AG04449 (cell line): ENCODE measurements around the gene ANXA1.

Experiments
- CTCF ChIA-PET: fragments of 350-600 bp; formaldehyde crosslinking; extraction: SDS; loops from one replicate; lab custom pipeline; 2021; ENCODE audit warnings: antibody characterized with exemption; lab: Yijun Ruan, JAX
- POLR2A ChIA-PET: fragments of 400-600, 350-600 bp; formaldehyde crosslinking; extraction: SDS; loops from one replicate; lab custom pipeline; 2020; ENCODE audit warnings: antibody characterized with exemption, inconsistent platforms; lab: Yijun Ruan, JAX
- DNase-seq: peaks from one replicate; pipeline ENCODE4 v3.0.0-alpha.2; 2010; ENCODE audit warnings: low read depth, low spot score
- H3K4me3 ChIP-seq: 2 replicates; pipeline ENCODE4 v1.5.1; 2011; ENCODE audit warnings: low read depth, mild to moderate bottlenecking, control low read depth, low read length
- TF ChIP-seq, protein P1 (sequence below): IDR thresholded peaks from one replicate; pipeline ENCODE4 v1.5.1; 2011; ENCODE audit warnings: mild to moderate bottlenecking, moderate library complexity, low read length, control low read depth, inconsistent platforms; ENCODE audit not compliant: insufficient read depth; ENCODE audit errors: missing control alignments

ANXA1 gene

DNA sequence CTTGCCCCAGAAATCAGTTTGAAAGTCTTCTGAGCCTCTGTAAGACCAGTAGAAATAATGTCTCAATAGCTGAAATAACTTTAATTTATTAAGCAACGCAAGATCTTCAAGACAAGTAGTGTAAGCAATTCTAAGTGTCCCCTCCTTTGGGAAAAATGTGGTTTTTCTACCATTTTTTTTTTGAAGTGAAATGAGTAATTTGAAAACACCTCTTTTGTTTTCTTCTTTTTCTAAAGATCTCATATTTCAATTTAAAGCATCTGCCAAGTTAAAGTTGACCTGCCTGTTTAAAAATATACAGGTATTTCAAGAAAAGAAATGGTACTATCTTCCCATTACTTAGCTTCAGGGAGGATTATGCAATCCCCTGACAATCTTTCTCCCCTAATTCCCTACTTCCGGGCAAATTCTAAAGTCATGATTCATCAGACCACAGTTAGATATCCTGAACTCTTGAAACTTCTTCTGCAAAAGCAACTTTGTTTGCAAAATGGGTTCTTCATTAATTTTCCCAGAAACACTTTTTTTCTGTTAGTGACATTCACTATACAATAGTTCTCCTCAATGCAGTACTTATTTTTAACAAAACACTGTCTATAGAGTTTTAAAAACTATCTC lies 7.8 kb upstream of the ANXA1 start:
- no peak overlapping the region for H3K4me3 ChIP-seq
- POLR2A ChIA-PET, result interaction anchor here (1.4 kb wide), 1 partner anchor 9 kb away, joined by 3 read pairs; no protein-coding TSS in a partner anchor
- TF ChIP-seq, protein P1, sequence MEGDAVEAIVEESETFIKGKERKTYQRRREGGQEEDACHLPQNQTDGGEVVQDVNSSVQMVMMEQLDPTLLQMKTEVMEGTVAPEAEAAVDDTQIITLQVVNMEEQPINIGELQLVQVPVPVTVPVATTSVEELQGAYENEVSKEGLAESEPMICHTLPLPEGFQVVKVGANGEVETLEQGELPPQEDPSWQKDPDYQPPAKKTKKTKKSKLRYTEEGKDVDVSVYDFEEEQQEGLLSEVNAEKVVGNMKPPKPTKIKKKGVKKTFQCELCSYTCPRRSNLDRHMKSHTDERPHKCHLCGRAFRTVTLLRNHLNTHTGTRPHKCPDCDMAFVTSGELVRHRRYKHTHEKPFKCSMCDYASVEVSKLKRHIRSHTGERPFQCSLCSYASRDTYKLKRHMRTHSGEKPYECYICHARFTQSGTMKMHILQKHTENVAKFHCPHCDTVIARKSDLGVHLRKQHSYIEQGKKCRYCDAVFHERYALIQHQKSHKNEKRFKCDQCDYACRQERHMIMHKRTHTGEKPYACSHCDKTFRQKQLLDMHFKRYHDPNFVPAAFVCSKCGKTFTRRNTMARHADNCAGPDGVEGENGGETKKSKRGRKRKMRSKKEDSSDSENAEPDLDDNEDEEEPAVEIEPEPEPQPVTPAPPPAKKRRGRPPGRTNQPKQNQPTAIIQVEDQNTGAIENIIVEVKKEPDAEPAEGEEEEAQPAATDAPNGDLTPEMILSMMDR, result no peak
- peak; percentile 59 for DNase-seq
- CTCF ChIA-PET, result interaction anchor here (1.1 to 1.2 kb wide), 2 partner anchors 8 to 36 kb away, joined by 3 read pairs; no protein-coding TSS in a partner anchor

DNA sequence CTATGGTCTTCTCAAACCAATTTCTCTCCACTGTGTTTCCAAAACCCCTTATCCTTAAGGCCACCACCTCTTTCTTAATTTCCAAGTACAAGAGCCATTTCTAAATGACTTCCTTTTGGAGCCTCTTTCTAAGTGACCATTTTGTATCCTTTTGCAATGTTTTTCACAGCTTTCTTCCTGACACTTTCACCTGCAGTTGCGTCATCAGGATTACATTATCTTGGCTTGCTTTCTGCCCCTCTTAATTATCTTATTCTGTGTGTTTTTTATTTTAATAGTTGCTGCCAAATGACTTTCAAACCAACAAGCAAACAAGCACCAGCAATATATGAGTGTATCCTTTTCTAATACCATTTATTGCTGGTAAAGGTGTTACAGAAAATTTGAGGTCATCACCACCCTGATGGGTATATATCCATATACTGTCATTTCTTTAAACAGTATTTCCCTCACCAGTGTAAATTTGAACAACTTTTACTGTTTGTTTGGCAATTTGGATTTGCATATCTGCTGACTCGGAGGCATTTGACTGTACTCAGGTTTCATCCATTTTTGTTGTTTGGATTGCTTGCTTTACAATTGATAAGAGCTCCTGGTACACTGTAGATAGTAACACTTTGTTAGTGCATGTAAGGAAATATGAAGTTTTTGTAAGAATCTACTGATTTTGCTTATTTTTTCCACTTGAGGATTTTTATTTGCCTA lies 5.4 kb upstream of the ANXA1 start:
- CTCF ChIA-PET, result interaction anchor here (0.9 kb wide), 1 partner anchor 11 kb away, joined by 3 read pairs; no protein-coding TSS in a partner anchor
- POLR2A ChIA-PET, result no interaction called here
- DNase-seq, result no peak
- no peak overlapping the region for H3K4me3 ChIP-seq
- TF ChIP-seq, protein P1, result no peak

DNA sequence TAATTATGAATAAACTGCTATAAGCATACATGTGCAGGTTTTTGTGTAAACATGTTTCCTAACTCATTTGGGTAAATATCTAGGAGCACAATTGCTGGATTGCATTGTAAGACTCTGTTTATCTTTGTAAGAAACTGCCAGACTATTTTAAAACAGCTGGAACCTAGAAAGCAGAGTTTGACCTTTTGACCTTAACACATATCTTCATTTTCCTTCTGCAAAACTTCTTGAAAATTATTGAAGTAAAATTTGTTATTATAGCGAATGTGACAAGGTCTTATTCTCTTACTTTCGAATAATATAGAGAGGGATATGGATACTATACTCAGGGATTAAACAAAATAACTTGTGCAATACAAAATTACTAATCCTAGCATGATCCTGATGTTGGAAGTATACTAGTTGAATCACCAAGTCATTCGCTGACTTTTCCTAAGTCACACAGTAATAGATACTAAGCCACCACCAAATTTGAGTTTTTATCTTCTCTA lies 3.2 kb upstream of the ANXA1 start:
- DNase-seq, result no peak
- no peak overlapping the region for H3K4me3 ChIP-seq
- TF ChIP-seq, protein P1, result no peak
- ChIA-PET POLR2A (no interaction called here), CTCF (interaction anchor here (0.7 to 1.2 kb wide), 3 partner anchors 15 to 33 kb away, joined by 3 to 5 read pairs (median 4); no protein-coding TSS in a partner anchor)

DNA sequence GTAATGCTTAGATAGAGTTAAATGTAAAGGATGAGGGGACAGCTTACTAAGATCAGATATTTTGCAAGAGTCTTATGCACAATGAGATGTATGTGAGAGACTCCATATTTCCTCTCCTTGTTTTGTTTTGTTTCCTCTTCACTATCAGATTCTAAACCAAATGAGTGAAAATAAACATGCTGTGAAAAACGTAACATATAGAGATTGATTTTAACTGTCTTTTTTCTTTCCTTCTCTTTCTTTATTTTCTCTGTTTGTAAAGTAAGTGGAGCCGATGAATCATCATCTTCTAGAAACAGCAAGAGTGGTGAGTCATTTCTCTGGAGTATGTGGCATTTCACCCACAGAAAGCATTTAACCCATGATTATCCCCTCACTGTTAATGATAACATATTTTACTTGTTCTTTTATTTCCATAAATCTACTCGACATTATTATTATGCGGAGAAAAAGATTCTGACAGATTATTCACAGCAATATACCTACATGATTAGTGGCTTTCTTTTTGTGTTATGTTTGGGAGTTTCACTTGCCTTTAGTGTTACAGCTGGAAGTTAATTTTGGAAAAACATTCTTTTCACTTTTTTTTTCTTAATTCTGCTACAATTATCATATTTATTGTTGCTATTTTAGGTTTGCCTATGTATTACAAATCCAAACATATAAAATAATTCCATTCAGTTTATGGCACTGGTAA lies 2.1 kb upstream of the ANXA1 start:
- peak overlapping the region; percentile 13 for H3K4me3 ChIP-seq
- ChIA-PET CTCF (interaction anchor here (0.5 to 1.2 kb wide), 3 partner anchors 16 to 1466 kb away, joined by 3 to 4 read pairs (median 3); no protein-coding TSS in a partner anchor), POLR2A (no interaction called here)
- TF ChIP-seq, protein P1, result no peak
- peak; percentile 52 for DNase-seq

DNA sequence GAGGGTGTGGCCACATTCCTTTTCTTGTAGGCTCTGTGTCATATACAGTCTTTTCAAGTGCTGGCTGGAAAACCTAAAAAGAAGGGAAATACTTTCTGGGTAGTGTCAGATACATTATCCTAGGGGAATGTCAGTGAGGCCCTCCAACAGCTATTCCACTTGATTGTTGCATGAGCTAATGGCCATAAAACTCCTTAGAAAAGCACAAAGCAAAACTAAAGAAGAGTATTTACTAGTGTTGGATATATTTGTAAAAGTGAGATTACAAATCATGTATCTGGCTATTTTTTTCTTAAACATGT lies 829 bp downstream of the ANXA1 start:
- TF ChIP-seq, protein P1, result no peak
- CTCF ChIA-PET, result interaction anchor here (0.9 to 1.9 kb wide), 6 partner anchors 9 to 872 kb away, joined by 3 to 8 read pairs (median 3); no protein-coding TSS in a partner anchor
- POLR2A ChIA-PET, result interaction anchor here (0.8 to 2.3 kb wide), 7 partner anchors 9 to 787 kb away, joined by 3 to 11 read pairs (median 3); partner anchors contain the start of gene ZFAND5
- no peak for DNase-seq
- H3K4me3 ChIP-seq, result peak overlapping the region; percentile 71
